ENCODE results near the gene CNIH3.

- TF ChIP-seq TOX (CRISPR knock-in tag; IDR thresholded peaks at IDR 0.05; ENCODE audit: borderline replicate concordance) = no peak
- no peak for TF ChIP-seq ESRRG (CRISPR knock-in tag; IDR thresholded peaks at IDR 0.05)
- TF ChIP-seq SNAI2 (CRISPR knock-in tag; IDR thresholded peaks at IDR 0.05) = no peak
These were observed 2.6 kb upstream of the CNIH3 start for GRCh38 chr1:224613486-224613885.

Measured in SK-N-SH treated with all-trans-retinoic acid at 6 μM for 48 hours (cell line).